GM18951 (cell line): ENCODE data around the gene PTPN6.

Source experiments
- POLR2A ChIP-seq: IDR thresholded peaks from 4 replicates; pipeline ENCODE4 v1.6.1; 2011; ENCODE audit warnings: mild to moderate bottlenecking; ENCODE audit not compliant: insufficient read length, insufficient read depth; ENCODE audit errors: extremely low read depth
- in situ Hi-C: fragments of 300-500 bp; cut with MboI; formaldehyde crosslinking; loops from one replicate; pipeline ENCODE4 v1.12.0; 2022; ENCODE audit warnings: low sequenced_read_pairs, mixed read lengths, inconsistent platforms; ENCODE audit not compliant: unreplicated experiment

PTPN6 gene

DNA sequence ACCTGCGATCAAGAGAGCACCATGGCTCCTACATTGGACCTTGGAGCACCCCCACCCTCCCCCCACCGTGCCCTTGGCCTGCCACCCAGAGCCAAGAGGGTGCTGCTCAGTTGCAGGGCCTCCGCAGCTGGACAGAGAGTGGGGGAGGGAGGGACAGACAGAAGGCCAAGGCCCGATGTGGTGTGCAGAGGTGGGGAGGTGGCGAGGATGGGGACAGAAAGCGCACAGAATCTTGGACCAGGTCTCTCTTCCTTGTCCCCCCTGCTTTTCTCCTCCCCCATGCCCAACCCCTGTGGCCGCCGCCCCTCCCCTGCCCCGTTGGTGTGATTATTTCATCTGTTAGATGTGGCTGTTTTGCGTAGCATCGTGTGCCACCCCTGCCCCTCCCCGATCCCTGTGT, 9.4 kb upstream of the PTPN6 start:
- in situ Hi-C loops = loop anchor here (10.0 kb wide), 1 partner anchor 163 kb away; the partner anchor contains the start of gene C1RL
- no peak for TF ChIP-seq POLR2A

DNA sequence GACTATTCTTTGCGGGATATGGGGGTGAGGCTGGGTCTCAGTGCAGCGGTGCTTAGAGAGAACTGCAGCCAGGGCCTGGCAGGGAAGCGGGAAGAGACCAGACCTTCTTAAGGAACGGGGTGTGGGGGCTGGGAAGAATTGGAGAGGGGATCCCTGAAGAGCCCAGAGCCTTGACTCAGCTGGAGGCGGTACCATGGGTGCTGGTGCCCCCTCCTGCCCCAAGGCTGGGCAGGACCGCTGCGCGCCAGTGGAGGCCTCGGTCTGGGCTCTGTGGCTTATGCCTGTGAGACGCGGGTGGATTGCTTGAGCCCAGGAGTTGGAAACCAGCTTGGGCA, 8.9 kb upstream of the PTPN6 start:
- in situ Hi-C loops = loop anchor here (10.0 kb wide), 1 partner anchor 163 kb away; the partner anchor contains the start of gene C1RL
- no peak for TF ChIP-seq POLR2A

DNA sequence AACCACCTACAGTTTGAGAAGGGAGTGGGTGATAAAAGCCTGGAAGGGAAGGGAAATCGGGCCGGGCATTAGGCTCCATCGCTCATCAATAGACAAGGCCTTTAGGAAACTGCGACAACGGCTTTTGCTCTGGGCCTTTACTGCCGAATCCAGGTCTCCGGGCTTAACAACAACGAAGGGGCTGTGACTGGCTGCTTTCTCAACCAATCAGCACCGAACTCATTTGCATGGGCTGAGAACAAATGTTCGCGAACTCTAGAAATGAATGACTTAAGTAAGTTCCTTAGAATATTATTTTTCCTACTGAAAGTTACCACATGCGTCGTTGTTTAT, 7.8 kb upstream of the PTPN6 start:
- in situ Hi-C loops = loop anchor here (10.0 kb wide), 1 partner anchor 161 kb away; the partner anchor contains the start of gene C1RL
- no peak for TF ChIP-seq POLR2A

DNA sequence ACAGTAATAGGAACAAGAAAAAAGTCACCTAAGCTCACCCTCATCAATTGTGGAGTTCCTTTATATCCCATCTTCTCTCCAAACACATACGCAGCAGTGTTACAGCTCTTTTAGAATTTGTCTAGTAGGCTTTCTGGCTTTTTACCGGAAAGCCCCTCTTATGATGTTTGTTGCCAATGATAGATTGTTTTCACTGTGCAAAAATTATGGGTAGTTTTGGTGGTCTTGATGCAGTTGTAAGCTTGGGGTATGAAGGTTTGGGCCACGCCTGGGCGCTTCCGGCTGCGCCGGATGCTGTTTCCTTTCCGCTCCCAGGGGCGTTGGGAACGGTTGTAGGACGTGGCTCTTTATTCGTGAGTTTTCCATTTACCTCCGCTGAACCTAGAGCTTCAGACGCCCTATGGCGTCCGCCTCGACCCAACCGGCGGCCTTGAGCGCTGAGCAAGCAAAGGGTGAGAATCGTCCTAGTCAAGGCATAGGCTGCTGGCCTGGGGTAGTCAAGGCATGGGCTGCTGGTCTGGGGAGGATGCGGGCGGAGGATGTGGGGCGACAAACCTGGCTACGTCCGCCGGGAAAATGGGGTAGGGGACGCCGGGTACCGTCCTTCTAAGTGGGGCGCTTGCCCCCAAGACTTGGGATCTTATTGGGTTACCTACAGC, 7.3 kb upstream of the PTPN6 start, which contains the start of the genes C12orf57 and RNU7-1:
C12orf57 (plus strand) TSS at position 301 of the 659 bp plus-strand sequence; CDS start at position 401, 100 bp downstream.
RNU7-1 (plus strand) TSS at position 95 of the 659 bp plus-strand sequence.
- TF ChIP-seq POLR2A = peak; percentile 98
- in situ Hi-C loops = loop anchor here (10.0 kb wide), 1 partner anchor 161 kb away; the partner anchor contains the start of gene C1RL

DNA sequence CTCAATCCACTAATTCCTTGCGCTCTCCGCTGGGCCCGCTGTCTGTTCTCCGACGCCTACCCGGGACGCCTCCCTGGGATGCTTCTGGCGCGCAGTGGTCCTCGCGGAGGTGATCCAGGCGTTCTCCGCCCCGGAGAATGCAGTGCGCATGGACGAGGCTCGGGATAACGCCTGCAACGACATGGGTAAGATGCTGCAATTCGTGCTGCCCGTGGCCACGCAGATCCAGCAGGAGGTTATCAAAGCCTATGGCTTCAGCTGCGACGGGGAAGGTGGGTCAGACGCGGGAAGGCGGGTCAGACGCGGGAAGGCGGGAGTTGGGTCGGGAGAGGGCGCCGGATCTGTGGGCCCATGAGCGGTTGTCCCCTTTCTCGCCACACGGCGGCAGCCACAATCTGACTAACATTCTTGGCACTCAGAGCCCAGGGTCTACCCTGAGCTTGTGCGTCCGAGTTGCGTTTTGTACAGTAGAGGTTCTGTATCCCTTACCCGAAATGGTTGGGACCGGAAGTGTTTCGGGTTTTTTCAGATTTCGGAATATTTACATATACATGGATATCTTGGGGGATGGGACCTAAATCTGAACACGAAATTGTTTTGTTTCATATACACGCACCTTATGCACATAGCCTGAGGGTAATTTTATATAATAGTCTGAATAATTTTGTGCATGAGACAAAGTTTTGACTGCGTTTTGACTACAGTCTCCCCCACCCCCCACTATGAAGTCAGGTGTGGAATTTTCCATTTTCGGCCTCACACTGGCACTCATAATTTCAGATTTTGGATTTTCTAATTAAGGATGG, 6.6 kb upstream of the PTPN6 start:
- in situ Hi-C loops = loop anchor here (10.0 kb wide), 1 partner anchor 160 kb away; the partner anchor contains the start of gene C1RL
- TF ChIP-seq POLR2A = no peak

DNA sequence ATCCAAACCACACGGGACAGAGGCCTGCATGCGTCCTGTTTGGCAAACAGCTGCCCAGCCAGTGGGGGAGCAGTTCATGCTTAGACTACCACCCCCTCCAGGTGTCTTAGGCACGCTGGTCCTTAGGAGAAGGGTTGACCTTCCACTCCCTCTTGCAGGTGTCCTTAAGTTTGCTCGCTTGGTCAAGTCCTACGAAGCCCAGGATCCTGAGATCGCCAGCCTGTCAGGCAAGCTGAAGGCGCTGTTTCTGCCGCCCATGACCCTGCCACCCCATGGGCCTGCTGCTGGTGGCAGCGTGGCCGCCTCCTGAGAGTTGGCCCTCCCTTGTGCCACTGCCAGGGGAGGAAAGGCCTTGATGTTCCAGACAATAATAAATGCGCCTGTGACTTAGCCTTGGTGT, 5.5 kb upstream of the PTPN6 start:
- no peak for TF ChIP-seq POLR2A
- in situ Hi-C loops = loop anchor here (10.0 kb wide), 1 partner anchor 159 kb away; the partner anchor contains the start of gene C1RL

DNA sequence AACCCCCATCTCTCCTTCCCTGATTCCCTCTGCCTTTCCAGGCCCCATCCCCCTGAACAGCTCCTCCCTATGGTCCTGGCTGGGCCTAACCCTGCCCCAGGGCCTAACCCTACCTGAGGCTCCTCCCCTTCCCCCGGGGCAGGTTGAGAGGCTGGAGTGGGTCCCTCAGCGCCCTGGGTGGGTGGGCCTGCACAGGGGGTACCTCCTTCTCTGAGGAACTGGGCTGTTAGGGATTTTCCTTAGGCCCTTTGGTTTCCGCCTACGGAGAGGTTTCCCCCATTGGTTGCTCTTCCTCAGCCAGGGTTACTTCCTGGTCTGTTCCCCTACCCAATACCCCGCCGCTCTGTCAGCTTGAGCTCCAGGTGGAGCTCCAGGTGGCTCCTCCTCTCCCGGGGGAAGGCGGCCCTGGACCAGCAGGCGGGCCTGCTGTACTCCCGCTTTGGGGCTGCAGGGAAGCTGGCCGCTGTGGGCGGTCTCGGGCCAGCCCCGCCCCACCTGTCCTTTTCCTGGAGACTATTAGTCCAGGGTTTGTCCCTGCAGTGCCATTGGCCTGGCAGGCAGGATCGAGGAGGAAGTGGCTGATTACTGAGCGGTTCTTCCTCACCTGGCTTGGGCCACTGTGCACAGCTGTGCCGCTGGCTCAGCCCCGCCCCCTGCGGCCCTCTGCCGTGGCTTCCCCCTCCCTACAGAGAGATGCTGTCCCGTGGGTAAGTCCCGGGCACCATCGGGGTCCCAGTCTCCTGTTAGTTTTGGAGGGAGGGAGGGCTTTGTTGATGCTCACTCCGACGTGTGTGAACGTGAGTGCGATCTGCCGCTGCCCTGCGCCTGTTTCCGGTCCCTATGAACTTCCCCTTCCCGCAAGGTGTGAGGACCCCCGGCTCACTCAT, 4.9 kb upstream of the PTPN6 start:
- peak; percentile 61 for TF ChIP-seq POLR2A
- in situ Hi-C loops = loop anchor here (10.0 kb wide), 1 partner anchor 159 kb away; the partner anchor contains the start of gene C1RL

DNA sequence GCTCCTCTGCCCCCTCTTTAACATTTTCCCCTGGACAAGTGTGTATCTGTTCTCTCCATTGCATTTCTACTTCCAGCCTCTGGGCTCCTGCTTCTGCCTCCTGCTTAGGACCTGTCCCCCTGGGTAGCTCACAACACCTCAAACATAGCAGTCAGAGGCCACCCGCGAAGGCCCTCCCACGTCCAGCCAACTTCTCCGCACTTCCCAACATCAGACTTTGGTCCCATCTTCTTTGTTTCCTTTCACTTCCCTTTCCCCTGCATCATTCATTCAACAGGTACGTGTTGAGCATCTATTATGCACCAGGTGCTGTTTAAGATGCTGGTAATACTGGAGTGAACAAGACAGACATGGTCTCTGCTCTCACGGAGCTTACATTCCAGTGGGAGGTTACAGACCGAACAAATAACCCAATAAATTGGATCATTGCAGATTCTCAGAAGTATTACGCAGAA, 4.2 kb upstream of the PTPN6 start:
- no peak for TF ChIP-seq POLR2A
- in situ Hi-C loops = loop anchor here (10.0 kb wide), 1 partner anchor 158 kb away; the partner anchor contains the start of gene C1RL

DNA sequence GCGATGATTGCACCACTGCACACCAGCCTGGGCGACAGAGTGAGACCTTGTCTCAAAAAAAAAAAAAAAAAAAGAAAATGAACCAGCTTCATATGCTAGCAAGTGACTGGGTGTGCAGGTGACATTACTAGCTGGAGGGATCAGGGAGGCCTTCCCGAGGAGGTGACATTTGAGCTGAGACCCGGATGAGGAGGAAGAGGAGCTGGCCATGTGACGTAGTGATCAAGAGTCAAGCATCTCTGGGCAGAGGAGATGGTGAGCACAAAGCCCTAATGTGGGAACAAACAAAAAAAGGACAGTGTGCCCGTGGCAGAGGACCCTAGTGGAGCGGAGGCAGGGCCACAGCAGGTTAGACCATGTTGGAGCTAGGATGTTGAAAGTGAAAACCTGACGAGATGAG, 3.5 kb upstream of the PTPN6 start:
- no peak for TF ChIP-seq POLR2A
- in situ Hi-C loops = loop anchor here (10.0 kb wide), 1 partner anchor 157 kb away; the partner anchor contains the start of gene C1RL

DNA sequence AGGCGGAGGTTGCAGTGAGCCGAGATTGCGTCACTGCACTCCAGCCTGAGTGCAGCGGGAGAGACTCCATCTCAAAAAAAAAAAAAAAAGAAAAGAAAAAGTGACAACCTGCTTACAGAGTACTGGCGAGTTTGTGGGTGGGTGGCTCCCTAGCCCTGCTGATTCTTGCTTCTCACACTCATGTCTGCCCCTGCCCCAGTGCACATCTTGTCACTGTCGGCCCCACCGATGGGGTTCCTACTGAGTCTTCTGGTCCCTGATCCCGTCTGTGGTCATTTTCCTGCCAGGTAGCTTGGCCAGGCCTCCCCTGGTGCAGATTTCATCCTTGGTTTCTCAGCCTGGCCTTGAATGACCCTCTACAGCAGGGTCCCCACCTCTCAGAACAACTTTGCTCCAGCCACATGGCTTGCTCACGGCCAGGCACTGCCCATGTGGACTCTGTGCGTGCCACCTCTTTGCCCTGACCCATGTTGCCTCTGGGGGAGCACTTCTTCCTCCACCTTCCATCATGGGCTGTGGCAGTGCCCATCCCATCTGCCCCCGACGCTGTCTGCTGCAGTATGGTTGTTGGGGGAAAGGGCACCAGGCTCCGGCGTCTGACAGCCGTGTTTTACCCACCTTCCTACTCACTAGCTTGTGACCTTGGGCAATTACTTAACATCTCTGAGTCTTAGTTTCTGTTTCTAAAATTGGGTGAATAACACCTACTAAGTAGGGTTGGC, 2.1 kb upstream of the PTPN6 start:
- in situ Hi-C loops = loop anchor here (10.0 kb wide), 1 partner anchor 156 kb away; the partner anchor contains the start of gene C1RL
- no peak for TF ChIP-seq POLR2A

DNA sequence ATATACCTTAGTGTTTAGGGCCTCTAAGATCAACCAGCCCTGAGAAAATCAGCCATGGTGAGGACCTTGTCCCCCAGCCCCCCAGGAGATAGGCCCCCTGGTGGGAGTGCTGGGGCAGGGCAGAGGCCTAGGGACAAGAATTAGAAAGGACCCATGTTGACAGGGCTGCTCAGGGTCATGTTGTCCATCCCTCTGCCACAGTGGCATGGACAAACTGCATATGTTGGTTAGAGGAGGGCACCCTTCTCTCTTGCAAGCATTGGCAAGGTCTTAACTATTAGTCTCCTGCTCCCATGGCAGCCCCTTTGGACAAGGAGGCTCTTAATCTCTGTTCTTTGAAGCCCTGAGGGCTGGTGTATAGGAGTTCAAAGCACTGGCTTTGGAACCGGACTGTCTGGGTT, 755 bp upstream of the PTPN6 start:
- no peak for TF ChIP-seq POLR2A
- in situ Hi-C loops = no loop called here
